Iris pigment epithelial cell (primary cell): ENCODE results near the gene WDR31.
"Not testable (repeated sequence)": the region's sequence is repeated elsewhere in the genome, so short reads cannot be mapped to it uniquely, and the experiment has no call there.

Experiments
- DNase-seq: peaks from one replicate; pipeline ENCODE4 v3.0.0-alpha.2; 2011; ENCODE audit warnings: low read depth

Gene WDR31

GRCh38 chr9:113368982-113369854, 29.1 kb upstream of the WDR31 start:
- no peak for DNase-seq

- no peak for DNase-seq
Observed at GRCh38 chr9:113368348-113368981, 28.4 kb upstream of the WDR31 start.

- DNase-seq = not testable (repeated sequence)
Observed at GRCh38 chr9:113365652-113366051, 25.6 kb upstream of the WDR31 start.

GRCh38 chr9:113364951-113365350, 24.9 kb upstream of the WDR31 start:
- DNase-seq = no peak

- no peak for DNase-seq
Observed at GRCh38 chr9:113363336-113363735, 23.3 kb upstream of the WDR31 start.

GRCh38 chr9:113361304-113362018, 21.4 kb upstream of the WDR31 start:
- DNase-seq = peak; percentile 61

- no peak for DNase-seq
Observed at GRCh38 chr9:113360242-113360842, 20.3 kb upstream of the WDR31 start.

- DNase-seq = no peak
Observed at GRCh38 chr9:113359385-113359784, 19.3 kb upstream of the WDR31 start.

GRCh38 chr9:113356686-113357292, 16.7 kb upstream of the WDR31 start:
- DNase-seq = no peak

GRCh38 chr9:113355040-113355596, 15.0 kb upstream of the WDR31 start:
- no peak for DNase-seq

GRCh38 chr9:113352411-113352810, 12.3 kb upstream of the WDR31 start:
- no peak for DNase-seq

- DNase-seq = no peak
Observed at GRCh38 chr9:113352006-113352405, 11.9 kb upstream of the WDR31 start.

GRCh38 chr9:113350937-113351336, 10.9 kb upstream of the WDR31 start:
- DNase-seq = no peak

GRCh38 chr9:113350107-113350661, 10.1 kb upstream of the WDR31 start:
- no peak for DNase-seq

GRCh38 chr9:113349445-113350094, 9.5 kb upstream of the WDR31 start, which contains the start of gene BSPRY:
Gene BSPRY (plus strand): TSS chr9:113349541. CDS start chr9:113349580, 39 bp downstream.
- DNase-seq = no peak

- DNase-seq = no peak
Observed at GRCh38 chr9:113349066-113349444, 9.0 kb upstream of the WDR31 start.

GRCh38 chr9:113348437-113348836, 8.4 kb upstream of the WDR31 start:
- DNase-seq = no peak

GRCh38 chr9:113345671-113346070, 5.6 kb upstream of the WDR31 start:
- DNase-seq = no peak

GRCh38 chr9:113345190-113345589, 5.1 kb upstream of the WDR31 start:
- DNase-seq = no peak

GRCh38 chr9:113343732-113344231, 3.7 kb upstream of the WDR31 start:
- DNase-seq = peak; percentile 51
